HG03558 (cell line): ENCODE data around the gene MOCOS.

Experiments used
- ATAC-seq: cut with Tn5 transposase; IDR thresholded peaks from one replicate; pipeline ENCODE4 v1.9.1; 2021; ENCODE audit warnings: moderate number of reproducible peaks; ENCODE audit not compliant: unreplicated experiment; ENCODE audit errors: extremely low read depth

The MOCOS gene

GRCh38 chr18:36176711-36177110 is 10.6 kb upstream of the MOCOS start:
- ATAC-seq = no peak

DNA sequence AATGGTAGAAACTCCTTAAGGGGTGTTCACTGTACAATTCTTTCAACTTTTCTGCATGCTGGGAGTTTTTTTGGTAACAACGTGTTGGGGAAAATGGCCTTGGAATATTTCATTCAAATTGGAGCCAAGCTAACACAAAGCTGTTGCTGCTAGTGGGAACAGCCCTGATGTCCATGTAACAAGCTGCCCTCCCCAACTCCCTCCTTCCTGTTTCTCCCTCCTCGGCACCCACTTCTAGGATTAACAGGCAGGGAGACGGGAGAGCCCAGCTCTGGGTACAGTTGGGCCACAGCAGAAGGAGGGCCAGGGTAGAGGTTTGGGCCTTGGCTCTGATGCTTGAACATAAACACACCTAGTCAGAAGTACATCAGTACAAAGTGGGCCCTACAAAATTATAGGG is 9.4 kb upstream of the MOCOS start:
- ATAC-seq = no peak

GRCh38 chr18:36179562-36180355 is 7.5 kb upstream of the MOCOS start:
- ATAC-seq = no peak

- no peak for ATAC-seq
These were observed 5.9 kb upstream of the MOCOS start for GRCh38 chr18:36181441-36181840.

DNA sequence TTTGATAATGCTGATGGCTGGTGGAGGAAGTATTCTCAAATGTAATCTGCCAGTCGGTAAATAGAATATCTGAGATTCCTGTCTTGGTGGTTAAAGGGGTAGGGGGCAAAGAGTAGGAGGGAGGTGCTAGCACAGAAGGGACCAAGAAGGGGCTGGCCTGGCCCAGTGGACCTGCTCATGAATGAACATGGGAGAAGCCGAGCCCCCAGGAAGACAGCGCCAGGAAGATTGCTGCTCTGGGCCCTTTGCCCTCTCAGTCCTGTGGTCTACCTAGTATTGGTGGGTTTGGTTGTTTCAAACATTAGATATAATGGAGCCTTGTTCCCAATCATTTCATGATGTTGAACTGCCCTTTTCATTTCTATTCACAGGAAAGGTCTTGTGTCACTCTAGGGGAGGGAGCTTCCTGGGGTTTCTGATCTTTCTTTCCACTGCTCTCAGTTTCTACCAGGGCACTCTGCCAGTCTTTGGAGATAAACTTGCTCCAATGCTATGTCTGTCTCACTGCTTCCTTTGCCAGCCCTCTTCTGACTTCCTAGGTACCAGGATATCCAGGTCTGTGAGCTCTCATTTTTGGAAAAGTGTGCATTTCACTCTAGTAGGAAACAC is 5.3 kb upstream of the MOCOS start:
- no peak for ATAC-seq

DNA sequence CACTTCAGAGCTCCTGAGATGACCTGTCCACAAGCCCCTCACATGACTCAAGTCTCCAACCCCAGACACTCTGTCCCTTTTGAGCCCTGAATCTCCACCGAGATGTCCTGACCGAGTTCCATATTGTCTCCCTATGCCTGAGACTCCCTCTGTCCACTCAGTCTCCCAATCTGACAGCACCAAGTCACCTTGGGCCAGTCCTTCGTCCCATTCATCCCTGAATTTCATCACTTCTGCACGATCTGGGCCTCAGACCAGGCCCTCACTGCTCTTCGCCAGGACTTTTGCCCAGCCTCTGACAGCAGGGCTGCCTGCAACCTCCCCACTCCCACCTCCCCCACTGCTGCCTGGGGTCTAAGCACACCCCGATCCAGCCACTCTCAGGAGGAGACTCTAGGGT is 4.3 kb upstream of the MOCOS start:
- no peak for ATAC-seq

DNA sequence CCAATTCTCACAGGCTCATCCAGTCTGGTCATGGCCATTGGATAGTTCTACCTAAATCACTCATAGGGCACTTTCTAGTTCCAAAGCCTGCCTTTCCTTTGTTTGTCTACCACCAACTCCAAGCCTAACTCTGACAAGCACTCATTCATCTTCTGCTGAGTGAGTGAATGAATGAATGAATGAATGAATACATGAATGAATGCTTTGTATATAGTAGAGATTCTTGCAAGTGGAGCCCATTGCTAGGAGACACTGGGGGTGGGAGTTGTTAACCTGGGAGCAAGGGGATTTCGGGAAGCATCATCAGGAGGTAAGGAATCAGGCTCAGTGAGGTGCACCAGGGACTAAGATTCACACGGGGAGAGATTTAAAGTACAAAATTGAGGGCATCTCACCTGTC is 3.3 kb upstream of the MOCOS start:
- ATAC-seq = no peak

- no peak for ATAC-seq
These were observed 2.1 kb upstream of the MOCOS start for GRCh38 chr18:36185157-36185556.

- no peak for ATAC-seq
These were observed 1.3 kb upstream of the MOCOS start for GRCh38 chr18:36185901-36186460.

- ATAC-seq = no peak
These were observed 670 bp upstream of the MOCOS start for GRCh38 chr18:36186461-36187192.

GRCh38 chr18:36187826-36188721 is 777 bp downstream of the MOCOS start:
- no peak for ATAC-seq

- no peak for ATAC-seq
These were observed 1.6 kb downstream of the MOCOS start for GRCh38 chr18:36188916-36189315.

DNA sequence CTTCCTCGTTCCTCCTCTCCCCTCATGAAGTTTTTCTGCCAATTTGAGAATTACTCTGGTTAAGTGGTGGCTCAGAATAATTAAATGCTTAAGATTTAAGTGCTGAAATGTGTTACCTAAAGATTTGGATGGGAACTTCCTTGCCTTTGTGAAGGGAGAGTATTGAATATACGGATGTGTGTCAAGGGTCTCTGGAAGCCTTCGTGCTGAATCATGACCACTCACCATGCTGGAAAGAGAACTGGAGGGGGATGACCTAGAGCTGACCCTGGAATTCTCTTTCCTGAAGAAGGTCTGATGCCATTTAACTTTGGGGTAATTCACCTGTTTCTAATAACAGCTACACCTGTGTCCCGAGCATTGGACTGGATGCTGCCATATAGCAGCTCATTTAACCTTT is 2.2 kb downstream of the MOCOS start:
- no peak for ATAC-seq

DNA sequence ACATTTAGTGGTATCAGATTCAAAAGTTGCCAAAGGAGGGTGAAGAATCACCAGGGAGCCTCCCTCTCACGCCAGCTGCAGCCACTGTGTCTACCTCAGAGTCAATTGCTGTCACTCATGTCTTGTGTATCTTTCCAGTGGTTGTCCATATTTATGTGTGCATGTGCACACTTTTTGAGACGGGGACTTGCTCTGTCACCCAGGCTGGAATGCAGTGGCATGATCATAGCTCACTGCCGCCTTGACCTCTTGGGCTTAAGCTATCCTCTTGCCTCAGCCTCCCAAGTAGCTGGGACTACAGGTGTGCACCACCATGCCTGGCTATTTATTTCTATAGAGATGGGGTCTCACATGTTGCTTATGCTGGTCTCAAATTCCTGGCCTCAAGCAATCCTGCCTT is 4.0 kb downstream of the MOCOS start:
- no peak for ATAC-seq

- ATAC-seq = no peak
These were observed 4.4 kb downstream of the MOCOS start for GRCh38 chr18:36191711-36192110.

GRCh38 chr18:36194600-36195315 is 7.5 kb downstream of the MOCOS start:
- no peak for ATAC-seq

DNA sequence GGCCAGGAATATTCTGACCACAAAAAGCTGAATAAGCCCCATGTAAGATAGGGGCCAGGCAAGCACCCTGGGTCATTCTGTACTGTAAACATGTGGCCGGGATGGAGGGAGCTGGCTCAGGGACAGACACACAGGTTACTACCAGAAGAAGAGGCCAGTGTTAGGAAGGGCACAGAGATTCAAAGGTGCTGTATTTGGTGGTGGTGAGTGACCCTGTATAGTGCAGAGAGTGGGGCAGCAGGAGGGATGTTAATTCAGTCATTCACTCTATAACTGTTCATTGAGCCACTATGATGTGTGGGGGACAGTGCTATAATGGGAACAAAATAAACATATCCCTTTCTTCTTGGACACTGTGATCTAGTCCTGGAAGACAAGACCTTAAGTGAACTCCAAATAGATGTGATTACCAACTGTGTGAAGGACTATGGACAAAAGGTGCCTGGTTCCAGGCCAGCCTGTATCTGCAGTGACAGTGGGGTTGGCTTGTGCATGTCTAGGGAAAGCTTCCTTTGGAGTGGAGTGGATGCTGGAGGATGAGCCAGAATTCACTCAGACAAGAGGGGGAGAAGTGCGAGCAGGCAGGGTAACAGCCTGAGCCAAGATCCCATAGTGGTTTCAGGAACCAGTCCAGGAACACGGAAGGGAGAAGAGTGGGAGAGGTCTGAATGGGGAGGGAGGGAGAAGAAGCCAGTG is 8.3 kb downstream of the MOCOS start:
- no peak for ATAC-seq

- no peak for ATAC-seq
These were observed 9.1 kb downstream of the MOCOS start for GRCh38 chr18:36196238-36196995.
